PC-3 (cell line): Measurements from ENCODE around the gene CCDC154. TPM values are rescaled to one million over a fixed set of nuclear protein-coding genes. Genes with fewer than 3 reads are reported as not detected.
A peak's percentile ranks its signal among the peaks of the same experiment; 100 is the strongest.

ENCODE experiments used
- ATAC-seq: fragments of 200-7000 bp; cut with Tn5 transposase; 2 replicates; pipeline ENCODE4 v1.9.1; 2020; ENCODE audit warnings: mild to moderate bottlenecking, moderate library complexity
- BruUV-seq: library from RNA; stranded (reverse); fragments of 400-500 nt; replicated peaks from 2 replicates; lab custom pipeline; 2021; lab: Mats Ljungman, UMichigan
- CTCF ChIA-PET: fragments of 300-600 bp; sonication (Branson Sonifier 250); formaldehyde crosslinking; loops from one replicate; lab custom pipeline; 2022; ENCODE audit warnings: antibody characterized with exemption; lab: Charles Lee
- POLR2A ChIA-PET: fragments of 300-600 bp; sonication (Branson Sonifier 250); formaldehyde crosslinking; loops from one replicate; lab custom pipeline; 2022; ENCODE audit warnings: antibody characterized with exemption; ENCODE audit not compliant: unreplicated experiment; lab: Charles Lee
- DNase-seq: peaks from one replicate; pipeline ENCODE4 v3.0.0-alpha.2; 2015
- H2AFZ ChIP-seq: fragments of 300-600 bp; sonication (generic); 2 replicates; pipeline ENCODE4 v1.6.0; 2016; ENCODE audit warnings: antibody characterized with exemption, low read length
- H3F3A ChIP-seq: fragments of 300-600 bp; sonication (generic); one replicate; pipeline ENCODE4 v1.6.0; 2017; ENCODE audit warnings: antibody characterized with exemption, low read length, control low read depth, mild to moderate bottlenecking; ENCODE audit not compliant: unreplicated experiment
- H3K27ac ChIP-seq: fragments of 300-600 bp; sonication (generic); 2 replicates; pipeline ENCODE4 v1.5.1; 2016; ENCODE audit warnings: mild to moderate bottlenecking, low read length
- H3K27me3 ChIP-seq: fragments of 300-600 bp; sonication (generic); 2 replicates; pipeline ENCODE4 v1.6.1; 2016; ENCODE audit warnings: low read length, mixed read lengths
- H3K36me3 ChIP-seq: fragments of 300-600 bp; sonication (generic); 2 replicates; pipeline ENCODE4 v1.6.1; 2016; ENCODE audit warnings: low read depth, mixed run types, low read length, mixed read lengths
- H3K4me1 ChIP-seq: fragments of 300-600 bp; sonication (generic); 2 replicates; pipeline ENCODE4 v1.5.1; 2016; ENCODE audit warnings: low read length; ENCODE audit not compliant: insufficient read depth
- H3K4me2 ChIP-seq: fragments of 300-600 bp; sonication (generic); 2 replicates; pipeline ENCODE4 v1.6.0; 2016; ENCODE audit warnings: low read length
- H3K4me3 ChIP-seq: fragments of 300-600 bp; sonication (generic); 2 replicates; pipeline ENCODE4 v1.5.1; 2016; ENCODE audit warnings: mild to moderate bottlenecking, low read length, mixed read lengths
- H3K79me2 ChIP-seq: fragments of 300-600 bp; sonication (generic); 2 replicates; pipeline ENCODE4 v1.6.1; 2017; ENCODE audit warnings: low read length, mixed read lengths
- H3K9ac ChIP-seq: fragments of 300-600 bp; sonication (generic); 2 replicates; pipeline ENCODE4 v1.6.0; 2016; ENCODE audit warnings: mild to moderate bottlenecking, low read length
- H3K9me2 ChIP-seq: fragments of 300-600 bp; sonication (generic); replicated peaks from 2 replicates; pipeline ENCODE4 v1.6.1; 2016; ENCODE audit warnings: mixed run types, low read length, mixed read lengths
- H3K9me3 ChIP-seq: fragments of 300-600 bp; sonication (generic); 2 replicates; pipeline ENCODE4 v1.6.1; 2016; ENCODE audit warnings: low read length, mixed read lengths
- H4K20me1 ChIP-seq: fragments of 300-600 bp; sonication (generic); 2 replicates; pipeline ENCODE4 v1.6.1; 2016; ENCODE audit warnings: low read length, mixed read lengths
- CTCF ChIP-seq: fragments of 300-600 bp; sonication (generic); conservative IDR thresholded peaks from 2 replicates; pipeline ENCODE4 v1.5.1; 2017; ENCODE audit warnings: antibody characterized with exemption, low read depth, mild to moderate bottlenecking, low read length
- EZH2 ChIP-seq: fragments of 300-600 bp; sonication (generic); IDR thresholded peaks from one replicate; pipeline ENCODE4 v1.6.1; 2017; ENCODE audit warnings: antibody characterized with exemption, mild to moderate bottlenecking, low read length; ENCODE audit not compliant: unreplicated experiment
- EZH2phosphoT487 ChIP-seq: fragments of 300-600 bp; sonication (generic); IDR thresholded peaks from 2 replicates; pipeline ENCODE4 v1.6.1; 2018; ENCODE audit warnings: mild to moderate bottlenecking, antibody characterized with exemption, low read length, borderline replicate concordance
- intact Hi-C: fragments of 100-400 bp; cut with micrococcal nuclease; formaldehyde crosslinking; loops from 2 replicates; pipeline ENCODE4 v1.9.0; 2023
- total RNA-seq: library from RNA; depleted of rRNA; stranded (reverse); fragments of >200 nt; gene quantifications from 2 replicates; pipeline ENCODE4 v1.2.3, GENCODE V29; 2014

The CCDC154 gene
- total RNA-seq, 1 experiment from 2014 or later = not detected

- Histone ChIP-seq H4K20me1 (no peaks in the 10 kb centered on the region), H3K9ac (no peak overlapping the region), H3K27me3 (no peaks in the 10 kb centered on the region), H3K27ac (no peak overlapping the region), H3K79me2 (no peaks in the 10 kb centered on the region), H3K36me3 (no peaks in the 10 kb centered on the region), H3K4me1 (no peaks in the 10 kb centered on the region), H3F3A (no peaks in the 10 kb centered on the region), H3K9me3 (no peaks in the 10 kb centered on the region), H3K4me3 (no peak overlapping the region), H2AFZ (no peak overlapping the region), H3K4me2 (no peak overlapping the region), H3K9me2 (no peaks in the 10 kb centered on the region)
- ATAC-seq (no peak), DNase-seq (no peak)
- POLR2A ChIA-PET = no interaction called here
- no peak for TF ChIP-seq EZH2
- TF ChIP-seq CTCF = no peak
- TF ChIP-seq EZH2phosphoT487 = no peak
- CTCF ChIA-PET = no interaction called here
- intact Hi-C loops = no loop called here
- no TSS peak for BruUV-seq
Measured at GRCh38 chr16:1436731-1437355, 7.5 kb downstream of the CCDC154 start.

GRCh38 chr16:1435921-1436697, 8.2 kb downstream of the CCDC154 start:
- TF ChIP-seq CTCF (no peak), EZH2 (no peak), EZH2phosphoT487 (no peak)
- Histone ChIP-seq H3K4me1 (no peaks in the 10 kb centered on the region), H3F3A (no peaks in the 10 kb centered on the region), H3K9me2 (no peaks in the 10 kb centered on the region), H3K4me2 (no peak overlapping the region), H4K20me1 (no peaks in the 10 kb centered on the region), H3K4me3 (no peak overlapping the region), H3K9ac (no peak overlapping the region), H3K79me2 (no peaks in the 10 kb centered on the region), H2AFZ (no peak overlapping the region), H3K36me3 (no peaks in the 10 kb centered on the region), H3K27ac (no peak overlapping the region), H3K9me3 (no peaks in the 10 kb centered on the region), H3K27me3 (no peaks in the 10 kb centered on the region)
- intact Hi-C loops = no loop called here
- ChIA-PET CTCF (no interaction called here), POLR2A (interaction anchor here (0.5 kb wide), 1 partner anchor 16 kb away, joined by 17 read pairs; the partner anchor contains the start of gene UQCC4)
- BruUV-seq = no TSS peak
- ATAC-seq (peak; percentile 42), DNase-seq (no peak)
